Spleen (tissue), 11 donors: ENCODE data around the gene AAK1. TPM values are rescaled to one million over a fixed set of nuclear protein-coding genes. Genes with fewer than 3 reads are reported as not detected.

Experiments
- DNase-seq: peaks from one replicate; pipeline ENCODE4 v3.0.0-alpha.2; 2020
- H3K27ac ChIP-seq, 8 donors: fragments of 200-600 bp; sonication (generic) in 7 of 8; 1 replicate in 4 of 8; 2 replicates in 4 of 8; pipeline versions ENCODE4 v1.5.0 to v1.8.0; 2016 to 2021; ENCODE audit warnings: inconsistent platforms in 4 of 8, mild to moderate bottlenecking in 4 of 8, moderate library complexity in 1 of 8
- H3K27me3 ChIP-seq, 7 donors: fragments of 200-600 bp; sonication (generic) in 6 of 7; replicated peaks in 1 of 7; 1 replicate in 4 of 7; 2 replicates in 3 of 7; pipeline versions ENCODE4 v1.5.0 to v1.8.0; 2016 to 2021; ENCODE audit warnings: inconsistent platforms in 3 of 7, mild to moderate bottlenecking in 1 of 7
- H3K36me3 ChIP-seq, 6 donors: fragments of 200-600 bp; sonication (generic) in 5 of 6; 1 replicate in 4 of 6; 2 replicates in 2 of 6; pipeline versions ENCODE4 v1.5.0 to v1.8.0; 2016 to 2021; ENCODE audit warnings: inconsistent platforms in 2 of 6
- H3K4me1 ChIP-seq, 6 donors: fragments of 200-600 bp; sonication (generic) in 5 of 6; 1 replicate in 3 of 6; 2 replicates in 3 of 6; pipeline versions ENCODE4 v1.5.0 to v1.8.0; 2016 to 2021; ENCODE audit warnings: inconsistent platforms in 3 of 6
- H3K4me3 ChIP-seq, 8 donors: fragments of 200-600 bp; sonication (generic) in 7 of 8; 1 replicate in 4 of 8; 2 replicates in 4 of 8; pipeline versions ENCODE4 v1.5.0 to v1.8.0; 2016 to 2021; ENCODE audit warnings: inconsistent platforms in 4 of 8, mild to moderate bottlenecking in 4 of 8, moderate library complexity in 2 of 8
- H3K9me3 ChIP-seq, 8 donors: fragments of 200-600 bp; sonication (generic) in 7 of 8; 1 replicate in 4 of 8; 2 replicates in 4 of 8; pipeline versions ENCODE4 v1.5.0 to v1.8.0; 2016 to 2021; ENCODE audit warnings: inconsistent platforms in 4 of 8
- CTCF ChIP-seq, 11 experiments: fragments of 200-600 bp in 7 of 11; fragments of 450-650 bp in 4 of 11; sonication (generic) in 4 of 11; IDR thresholded peaks in 8 of 11; conservative IDR thresholded peaks in 3 of 11; 1 replicate in 7 of 11; 2 replicates in 4 of 11; pipeline versions ENCODE4 v1.4.0 to v1.8.0; 2016 to 2021; ENCODE audit warnings: antibody characterized with exemption in 11 of 11, inconsistent platforms in 4 of 11, mild to moderate bottlenecking in 1 of 11
- POLR2A ChIP-seq, 3 donors: fragments of 450-650 bp; IDR thresholded peaks; one replicate each; pipeline ENCODE4 v1.5.1; 2017; ENCODE audit warnings: antibody characterized with exemption in 3 of 3, mild to moderate bottlenecking in 1 of 3
- POLR2AphosphoS5 ChIP-seq, 3 donors: sonication (generic); formaldehyde crosslinking; IDR thresholded peaks; one replicate each; pipeline ENCODE4 v1.5.1; 2017; ENCODE audit warnings: antibody characterized with exemption in 3 of 3
- WGBS, 5 donors: extraction: QIAGEN DNeasy Blood & Tissue Kit in 3 of 5; methylation state at CpG; one replicate each; pipeline versions ENCODE4 v1.1.5 to v1.1.7; 2013 to 2018; 5-methylcytosine and 5-hydroxymethylcytosine counted together
- intact Hi-C: fragments of 100-400 bp; cut with DNase I; formaldehyde crosslinking; loops from one replicate; pipeline ENCODE4 v1.15.0; 2023; ENCODE audit warnings: low total_unique reads
- polyA plus RNA-seq, 3 donors: library from polyadenylated mRNA; stranded (reverse); fragments of 200-250 nt; gene quantifications; one replicate each; pipeline ENCODE4 v1.2.1, GENCODE V29; 2013
- total RNA-seq, 7 donors: library from RNA; depleted of rRNA in 3 of 7; stranded (reverse); fragments of >200 nt in 3 of 7; fragmentation: NEBNext Ultra II Directional in 4 of 7; extraction: Animal tissue kit (Norgen Biotek cat#: 25700) in 4 of 7; gene quantifications; one replicate each; pipeline versions ENCODE4 v1.1.0 to v1.2.1, GENCODE V29; 2016 to 2021
- donor health status: healthy with polysubstance abuse.
- donor health status: DM: no; HTN: no; CAD: no; lungs with moderate emphysema.
- donor health status: DM: no; HTN: no; CAD: no.
- donor health status: Bipolar disorder and iron deficiency.
- donor health status: healthy.
- donor health status: DM: no; HTN: no; CAD: no.
- donor health status: DM: yes; HTN: yes; CAD: no.

AAK1 gene
- total and polyA plus RNA-seq, 10 donors = 8.3 to 95.1 (median 69.1) TPM

- H3K36me3 ChIP-seq = no peaks in the 10 kb centered on the region
- H3K4me3 ChIP-seq = peak within 1 kb of the TSS; percentile 52 to 87 (median 74)
- peak within 1 kb of the TSS; percentile 84 to 99 (median 96) for H3K27ac ChIP-seq
- peaks cover 0 to 7% (median 0%) of the 10 kb centered on the region in 8 donors for H3K9me3 ChIP-seq
- peak in 2 of 3 donors; percentile 15 to 18 for TF ChIP-seq POLR2A (IDR thresholded peaks at IDR 0.05)
- peak; percentile 67 to 90 (median 84) for TF ChIP-seq CTCF (IDR thresholded peaks at IDR 0.05 in 8 of 11, conservative IDR thresholded peaks at IDR 0.05 in 3 of 11)
- peak; percentile 85 to 93 (median 92) for TF ChIP-seq POLR2AphosphoS5 (IDR thresholded peaks at IDR 0.05)
- H3K27me3 ChIP-seq = no peaks in the 10 kb centered on the region
- DNase-seq = peak; percentile 98
- intact Hi-C loops = loop anchor here (10.0 kb wide), 1 partner anchor 278 kb away; no protein-coding TSS in a partner anchor
- H3K4me1 ChIP-seq = peaks cover 3 to 55% (median 33%) of the 10 kb centered on the region in 6 donors
- 0 to 1% (median 1%) methylated on average over 27 to 60 of the region's 60 CpGs for WGBS, 5 donors
These were observed 206.4 kb downstream of the AAK1 start, which contains the start of gene NFU1 for GRCh38 chr2:69436938-69437750. Gene NFU1, minus strand, starts transcription at chr2:69437435. Its CDS starts 13 bp downstream, at chr2:69437422.

GRCh38 chr2:69436596-69436937, 207.0 kb downstream of the AAK1 start:
- no peak for DNase-seq
- Histone ChIP-seq H3K4me3 (peak overlapping the region; percentile 52 to 87 (median 74)), H3K4me1 (peaks cover 3 to 61% (median 34%) of the 10 kb centered on the region in 6 donors), H3K27ac (peak overlapping the region; percentile 84 to 99 (median 96)), H3K36me3 (peaks cover 0 to 3% (median 0%) of the 10 kb centered on the region in 6 donors), H3K9me3 (peaks cover 0 to 7% (median 0%) of the 10 kb centered on the region in 8 donors), H3K27me3 (no peaks in the 10 kb centered on the region)
- no peak for TF ChIP-seq POLR2A (IDR thresholded peaks at IDR 0.05)
- TF ChIP-seq CTCF (IDR thresholded peaks at IDR 0.05 in 8 of 11, conservative IDR thresholded peaks at IDR 0.05 in 3 of 11) = no peak
- no peak for TF ChIP-seq POLR2AphosphoS5 (IDR thresholded peaks at IDR 0.05)
- 3 to 4% (median 3%) methylated on average over 5 of the region's 5 CpGs for WGBS, 5 donors
- intact Hi-C loops = loop anchor here (10.0 kb wide), 1 partner anchor 278 kb away; no protein-coding TSS in a partner anchor

- DNase-seq = no peak
- 67 to 77% (median 74%) methylated on average over 5 of the region's 5 CpGs for WGBS, 5 donors
- peaks cover 0 to 7% (median 0%) of the 10 kb centered on the region in 8 donors for H3K9me3 ChIP-seq
- H3K27me3 ChIP-seq = no peaks in the 10 kb centered on the region
- H3K4me1 ChIP-seq = peaks cover 3 to 70% (median 34%) of the 10 kb centered on the region in 6 donors
- intact Hi-C loops = loop anchor here (10.0 kb wide), 1 partner anchor 280 kb away; no protein-coding TSS in a partner anchor
- TF ChIP-seq POLR2AphosphoS5 (IDR thresholded peaks at IDR 0.05) = no peak
- no peak for TF ChIP-seq POLR2A (IDR thresholded peaks at IDR 0.05)
- TF ChIP-seq CTCF (IDR thresholded peaks at IDR 0.05 in 8 of 11, conservative IDR thresholded peaks at IDR 0.05 in 3 of 11) = no peak
- no peak overlapping the region for H3K4me3 ChIP-seq
- peaks cover 0 to 21% (median 14%) of the 10 kb centered on the region in 6 donors for H3K36me3 ChIP-seq
- no peak overlapping the region for H3K27ac ChIP-seq
These were observed 208.8 kb downstream of the AAK1 start for GRCh38 chr2:69434753-69435152.
